HL-60 (cell line): ENCODE measurements around the gene EHD4.

Experiments used
- DNase-seq, 2 experiments: peaks; one replicate each; pipeline ENCODE4 v3.0.0-alpha.2; 2010 to 2020; ENCODE audit warnings: low read depth in 1 of 2, low spot score in 1 of 2
- H3K27ac ChIP-seq: fragments of 250-450 bp; sonication (Bioruptor Pico); replicated peaks from 2 replicates; pipeline ENCODE4 v1.5.1; 2020; ENCODE audit warnings: mild to moderate bottlenecking, moderate library complexity
- H3K27me3 ChIP-seq: fragments of 250-450 bp; sonication (Bioruptor Pico); 2 replicates; pipeline ENCODE4 v1.5.1; 2021; ENCODE audit warnings: mild to moderate bottlenecking, moderate library complexity; ENCODE audit not compliant: insufficient read depth, poor library complexity, severe bottlenecking
- H3K4me3 ChIP-seq: replicated peaks from 2 replicates; pipeline ENCODE4 v1.5.1; 2011; ENCODE audit warnings: mild to moderate bottlenecking, control low read depth, low read length; ENCODE audit not compliant: insufficient read depth
- GABPA ChIP-seq: IDR thresholded peaks from 2 replicates; pipeline ENCODE4 v1.6.1; 2012; ENCODE audit warnings: low read depth
- POLR2AphosphoS5 ChIP-seq: IDR thresholded peaks from 2 replicates; pipeline ENCODE4 v1.6.1; 2012; ENCODE audit warnings: low read depth
- SPI1 ChIP-seq: IDR thresholded peaks from 2 replicates; pipeline ENCODE4 v1.6.1; 2012; ENCODE audit warnings: low read depth, mild to moderate bottlenecking, borderline replicate concordance
- TF ChIP-seq, protein P1 (sequence below): IDR thresholded peaks from one replicate; pipeline ENCODE4 v1.5.1; 2011; ENCODE audit warnings: low read length, control low read depth, inconsistent platforms; ENCODE audit not compliant: insufficient read depth
- TF ChIP-seq, protein P2 (sequence below): IDR thresholded peaks from 2 replicates; pipeline ENCODE4 v1.6.1; 2012; ENCODE audit warnings: low read depth; ENCODE audit not compliant: insufficient replicate concordance

The EHD4 gene

DNA sequence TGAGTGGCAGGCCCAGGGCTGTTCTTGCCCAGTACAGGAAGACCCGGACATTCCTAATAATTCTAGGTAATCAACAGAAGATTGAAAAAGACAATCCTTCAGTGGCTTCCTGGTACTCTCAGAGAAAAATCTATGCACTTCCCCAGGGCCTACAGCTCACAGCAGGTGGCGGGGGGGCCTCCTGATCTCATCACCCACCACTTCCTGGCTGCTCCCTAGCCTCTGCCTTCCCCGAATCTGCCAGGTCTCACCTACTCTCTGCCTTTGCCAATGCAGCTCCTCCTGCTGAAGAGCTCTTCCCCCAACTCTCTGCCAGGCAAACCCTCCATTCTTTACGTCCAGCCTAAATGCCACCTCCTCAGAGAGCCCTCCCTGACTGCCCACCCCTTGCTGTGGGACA, 37.5 kb downstream of the EHD4 start:
- no peak overlapping the region for H3K4me3 ChIP-seq
- no peak overlapping the region for H3K27ac ChIP-seq
- no peak for DNase-seq
- TF ChIP-seq, protein P1, sequence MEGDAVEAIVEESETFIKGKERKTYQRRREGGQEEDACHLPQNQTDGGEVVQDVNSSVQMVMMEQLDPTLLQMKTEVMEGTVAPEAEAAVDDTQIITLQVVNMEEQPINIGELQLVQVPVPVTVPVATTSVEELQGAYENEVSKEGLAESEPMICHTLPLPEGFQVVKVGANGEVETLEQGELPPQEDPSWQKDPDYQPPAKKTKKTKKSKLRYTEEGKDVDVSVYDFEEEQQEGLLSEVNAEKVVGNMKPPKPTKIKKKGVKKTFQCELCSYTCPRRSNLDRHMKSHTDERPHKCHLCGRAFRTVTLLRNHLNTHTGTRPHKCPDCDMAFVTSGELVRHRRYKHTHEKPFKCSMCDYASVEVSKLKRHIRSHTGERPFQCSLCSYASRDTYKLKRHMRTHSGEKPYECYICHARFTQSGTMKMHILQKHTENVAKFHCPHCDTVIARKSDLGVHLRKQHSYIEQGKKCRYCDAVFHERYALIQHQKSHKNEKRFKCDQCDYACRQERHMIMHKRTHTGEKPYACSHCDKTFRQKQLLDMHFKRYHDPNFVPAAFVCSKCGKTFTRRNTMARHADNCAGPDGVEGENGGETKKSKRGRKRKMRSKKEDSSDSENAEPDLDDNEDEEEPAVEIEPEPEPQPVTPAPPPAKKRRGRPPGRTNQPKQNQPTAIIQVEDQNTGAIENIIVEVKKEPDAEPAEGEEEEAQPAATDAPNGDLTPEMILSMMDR, result no peak
- TF ChIP-seq SPI1 (no peak), GABPA (no peak), POLR2AphosphoS5 (no peak)
- TF ChIP-seq, protein P2, sequence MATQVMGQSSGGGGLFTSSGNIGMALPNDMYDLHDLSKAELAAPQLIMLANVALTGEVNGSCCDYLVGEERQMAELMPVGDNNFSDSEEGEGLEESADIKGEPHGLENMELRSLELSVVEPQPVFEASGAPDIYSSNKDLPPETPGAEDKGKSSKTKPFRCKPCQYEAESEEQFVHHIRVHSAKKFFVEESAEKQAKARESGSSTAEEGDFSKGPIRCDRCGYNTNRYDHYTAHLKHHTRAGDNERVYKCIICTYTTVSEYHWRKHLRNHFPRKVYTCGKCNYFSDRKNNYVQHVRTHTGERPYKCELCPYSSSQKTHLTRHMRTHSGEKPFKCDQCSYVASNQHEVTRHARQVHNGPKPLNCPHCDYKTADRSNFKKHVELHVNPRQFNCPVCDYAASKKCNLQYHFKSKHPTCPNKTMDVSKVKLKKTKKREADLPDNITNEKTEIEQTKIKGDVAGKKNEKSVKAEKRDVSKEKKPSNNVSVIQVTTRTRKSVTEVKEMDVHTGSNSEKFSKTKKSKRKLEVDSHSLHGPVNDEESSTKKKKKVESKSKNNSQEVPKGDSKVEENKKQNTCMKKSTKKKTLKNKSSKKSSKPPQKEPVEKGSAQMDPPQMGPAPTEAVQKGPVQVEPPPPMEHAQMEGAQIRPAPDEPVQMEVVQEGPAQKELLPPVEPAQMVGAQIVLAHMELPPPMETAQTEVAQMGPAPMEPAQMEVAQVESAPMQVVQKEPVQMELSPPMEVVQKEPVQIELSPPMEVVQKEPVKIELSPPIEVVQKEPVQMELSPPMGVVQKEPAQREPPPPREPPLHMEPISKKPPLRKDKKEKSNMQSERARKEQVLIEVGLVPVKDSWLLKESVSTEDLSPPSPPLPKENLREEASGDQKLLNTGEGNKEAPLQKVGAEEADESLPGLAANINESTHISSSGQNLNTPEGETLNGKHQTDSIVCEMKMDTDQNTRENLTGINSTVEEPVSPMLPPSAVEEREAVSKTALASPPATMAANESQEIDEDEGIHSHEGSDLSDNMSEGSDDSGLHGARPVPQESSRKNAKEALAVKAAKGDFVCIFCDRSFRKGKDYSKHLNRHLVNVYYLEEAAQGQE, result no peak
- no peaks in the 10 kb centered on the region for H3K27me3 ChIP-seq

DNA sequence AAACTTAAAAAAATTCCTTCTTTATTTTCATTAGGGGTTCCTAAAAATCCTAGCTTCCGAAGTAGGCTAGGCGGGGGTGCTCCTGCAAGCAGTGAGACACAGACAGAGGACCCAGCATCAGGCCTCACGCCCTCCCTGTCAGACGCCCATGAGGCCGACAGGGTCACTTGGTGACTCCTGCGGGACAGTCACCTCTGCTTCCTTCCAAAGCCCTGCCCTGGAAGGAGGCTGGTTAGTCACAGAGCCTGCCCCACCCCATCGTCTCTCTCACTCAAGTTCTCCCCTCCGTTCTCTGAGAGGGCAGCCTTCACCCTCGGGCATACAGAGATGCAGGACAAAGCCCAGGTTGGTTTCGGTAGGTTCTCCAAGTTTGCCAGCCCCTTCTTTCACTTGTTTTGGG, 38.6 kb downstream of the EHD4 start:
- H3K27ac ChIP-seq, result no peak overlapping the region
- no peak for DNase-seq
- no peak overlapping the region for H3K4me3 ChIP-seq
- no peak for TF ChIP-seq SPI1
- TF ChIP-seq, protein P2, result no peak
- TF ChIP-seq, protein P1, result no peak
- TF ChIP-seq POLR2AphosphoS5, result no peak
- H3K27me3 ChIP-seq, result no peaks in the 10 kb centered on the region

DNA sequence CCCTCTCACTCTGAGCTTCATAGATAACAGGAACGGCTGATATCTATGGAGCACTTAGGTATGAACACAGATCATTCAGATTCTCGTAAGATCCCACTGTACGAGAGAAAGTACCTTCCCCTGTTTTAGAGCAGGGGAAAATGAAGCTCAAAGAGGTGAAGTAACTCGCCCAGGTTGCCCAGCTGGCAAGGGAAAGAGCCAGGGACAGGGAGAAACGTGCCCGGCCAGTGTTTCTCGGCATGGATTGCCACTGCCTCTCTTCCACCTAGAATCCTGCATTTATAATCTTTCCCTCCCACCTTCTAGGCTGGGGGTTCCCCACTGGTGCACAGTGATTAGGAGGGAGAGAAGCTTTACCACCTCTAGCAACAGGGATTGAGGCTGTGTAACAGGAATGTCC, 39.0 kb downstream of the EHD4 start:
- no peak for DNase-seq
- no peak overlapping the region for H3K4me3 ChIP-seq
- TF ChIP-seq POLR2AphosphoS5 (no peak), GABPA (no peak), SPI1 (no peak)
- TF ChIP-seq, protein P1, result no peak
- TF ChIP-seq, protein P2, result no peak
- H3K27ac ChIP-seq, result no peak overlapping the region
- no peaks in the 10 kb centered on the region for H3K27me3 ChIP-seq
